Fibroblast of lung (primary cell): ENCODE measurements around the gene MOBP.

Source experiments
- CTCF ChIP-seq, 2 donors: IDR thresholded peaks in 1 of 2; conservative IDR thresholded peaks in 1 of 2; 1 replicate in 1 of 2; 2 replicates in 1 of 2; pipeline ENCODE4 v1.5.1; 2011 to 2012; ENCODE audit warnings: low read length in 2 of 2, control low read depth in 1 of 2, inconsistent platforms in 1 of 2, low read depth in 1 of 2, mild to moderate bottlenecking in 1 of 2
- EZH2 ChIP-seq: IDR thresholded peaks from 2 replicates; pipeline ENCODE4 v1.5.1; 2012; ENCODE audit warnings: low read length, control low read depth, mild to moderate bottlenecking; ENCODE audit errors: missing control alignments

- TF ChIP-seq CTCF (conservative IDR thresholded peaks at IDR 0.05 in 1 of 2, IDR thresholded peaks at IDR 0.05 in 1 of 2; ENCODE audit: low read depth in 1 of 2, low read length in 2 of 2): no peak
- no peak for TF ChIP-seq EZH2
Measured at GRCh38 chr3:39499651-39500273, 32.3 kb downstream of the MOBP start.
